NCI-H1930 (cell line): ENCODE data around the gene KRR1.
"Not testable (repeated sequence)": the region's sequence is repeated elsewhere in the genome, so short reads cannot be mapped to it uniquely, and the experiment has no call there.

Experiments
- DNase-seq, 2 experiments: peaks; one replicate each; lab custom pipeline; 2025; lab: John Stamatoyannopoulos, UW

Gene KRR1

GRCh38 chr12:75476071-75476470 is 35.3 kb downstream of the KRR1 start:
- DNase-seq, result no peak

GRCh38 chr12:75474116-75474515 is 37.3 kb downstream of the KRR1 start:
- no peak for DNase-seq

- DNase-seq, result no peak
Measured at GRCh38 chr12:75471902-75472890, 39.2 kb downstream of the KRR1 start.

- no peak for DNase-seq
Measured at GRCh38 chr12:75460204-75460603, 51.2 kb downstream of the KRR1 start.

- no peak for DNase-seq
Measured at GRCh38 chr12:75459755-75460154, 51.7 kb downstream of the KRR1 start.

GRCh38 chr12:75457866-75458265 is 53.5 kb downstream of the KRR1 start:
- DNase-seq, result peak in 1 of 2 experiments; percentile 0

GRCh38 chr12:75457191-75457590 is 54.2 kb downstream of the KRR1 start:
- no peak for DNase-seq

- no peak for DNase-seq
Measured at GRCh38 chr12:75455839-75456238, 55.6 kb downstream of the KRR1 start.

- DNase-seq, result no peak
Measured at GRCh38 chr12:75452675-75453330, 58.6 kb downstream of the KRR1 start.

GRCh38 chr12:75447691-75448393 is 63.6 kb downstream of the KRR1 start:
- no peak for DNase-seq

- no peak for DNase-seq
Measured at GRCh38 chr12:75446857-75447256, 64.6 kb downstream of the KRR1 start.

- DNase-seq, result not testable (repeated sequence)
Measured at GRCh38 chr12:75445137-75445507, 66.3 kb downstream of the KRR1 start.

- no peak for DNase-seq
Measured at GRCh38 chr12:75444429-75445136, 66.8 kb downstream of the KRR1 start.

GRCh38 chr12:75443709-75444108 is 67.7 kb downstream of the KRR1 start:
- no peak for DNase-seq

GRCh38 chr12:75442454-75442853 is 69.0 kb downstream of the KRR1 start:
- not testable (repeated sequence) for DNase-seq

GRCh38 chr12:75441687-75442449 is 69.5 kb downstream of the KRR1 start:
- DNase-seq, result not testable (repeated sequence)
